Gastroesophageal sphincter (tissue), 3 donors: Measurements from ENCODE around the gene PNPLA1.

Experiments used
- POLR2A ChIP-seq, 2 donors: fragments of 450-650 bp; IDR thresholded peaks; one replicate each; pipeline ENCODE4 v1.6.1; 2017; ENCODE audit warnings: antibody characterized with exemption in 2 of 2, mild to moderate bottlenecking in 2 of 2, moderate library complexity in 1 of 2
- TF ChIP-seq, protein P1 (sequence below), 4 experiments: fragments of 200-600 bp in 2 of 4; fragments of 450-650 bp in 2 of 4; sonication (generic) in 1 of 4; IDR thresholded peaks; one replicate each; pipeline ENCODE4 v1.5.1; 2017 to 2019; ENCODE audit warnings: antibody characterized with exemption in 4 of 4, mild to moderate bottlenecking in 2 of 4, moderate library complexity in 2 of 4

DNA sequence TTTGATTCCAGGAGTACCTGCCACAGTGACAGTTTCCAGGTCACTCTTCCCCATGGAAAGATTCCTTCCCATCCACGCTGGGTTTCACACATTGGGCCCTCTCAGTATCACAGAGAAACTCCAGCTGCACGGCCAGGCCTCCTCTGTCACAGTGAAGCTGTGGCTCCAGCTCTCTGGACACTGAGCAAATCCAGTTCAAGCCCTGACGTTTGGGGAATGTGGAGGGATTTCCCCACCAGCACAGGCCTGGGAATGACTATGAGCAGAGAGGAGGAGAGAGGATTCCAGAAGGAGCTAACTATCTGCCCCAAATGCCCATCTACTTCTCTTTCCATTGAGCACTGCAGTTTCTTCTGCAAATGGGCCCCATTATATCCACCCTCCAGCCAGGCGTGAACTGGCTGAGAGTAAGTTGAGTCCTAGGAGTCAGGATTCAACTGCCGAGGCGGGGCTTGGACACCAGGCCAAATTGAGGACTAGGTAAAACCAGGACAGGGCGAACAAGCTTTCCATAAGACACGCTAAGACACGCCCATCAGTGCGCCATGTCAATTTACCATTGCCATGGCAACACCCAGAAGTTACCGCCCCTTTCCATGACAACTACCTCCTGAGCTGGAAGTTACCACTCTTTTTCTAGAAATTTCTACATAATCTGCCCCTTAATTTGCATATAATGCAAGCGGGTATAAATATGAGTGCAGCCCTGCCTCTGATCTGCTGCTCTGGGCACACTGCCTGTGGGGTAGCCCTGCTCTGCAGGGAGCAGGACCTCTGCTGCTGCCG is 76.0 kb downstream of the PNPLA1 start:
- TF ChIP-seq, protein P1, sequence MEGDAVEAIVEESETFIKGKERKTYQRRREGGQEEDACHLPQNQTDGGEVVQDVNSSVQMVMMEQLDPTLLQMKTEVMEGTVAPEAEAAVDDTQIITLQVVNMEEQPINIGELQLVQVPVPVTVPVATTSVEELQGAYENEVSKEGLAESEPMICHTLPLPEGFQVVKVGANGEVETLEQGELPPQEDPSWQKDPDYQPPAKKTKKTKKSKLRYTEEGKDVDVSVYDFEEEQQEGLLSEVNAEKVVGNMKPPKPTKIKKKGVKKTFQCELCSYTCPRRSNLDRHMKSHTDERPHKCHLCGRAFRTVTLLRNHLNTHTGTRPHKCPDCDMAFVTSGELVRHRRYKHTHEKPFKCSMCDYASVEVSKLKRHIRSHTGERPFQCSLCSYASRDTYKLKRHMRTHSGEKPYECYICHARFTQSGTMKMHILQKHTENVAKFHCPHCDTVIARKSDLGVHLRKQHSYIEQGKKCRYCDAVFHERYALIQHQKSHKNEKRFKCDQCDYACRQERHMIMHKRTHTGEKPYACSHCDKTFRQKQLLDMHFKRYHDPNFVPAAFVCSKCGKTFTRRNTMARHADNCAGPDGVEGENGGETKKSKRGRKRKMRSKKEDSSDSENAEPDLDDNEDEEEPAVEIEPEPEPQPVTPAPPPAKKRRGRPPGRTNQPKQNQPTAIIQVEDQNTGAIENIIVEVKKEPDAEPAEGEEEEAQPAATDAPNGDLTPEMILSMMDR (IDR thresholded peaks at IDR 0.05), result no peak
- no peak for TF ChIP-seq POLR2A (IDR thresholded peaks at IDR 0.05)
